Measurements from ENCODE around the gene COQ2.
"Not testable (repeated sequence)": the region's sequence is repeated elsewhere in the genome, so short reads cannot be mapped to it uniquely, and the experiment has no call there.

COQ2 gene

DNA sequence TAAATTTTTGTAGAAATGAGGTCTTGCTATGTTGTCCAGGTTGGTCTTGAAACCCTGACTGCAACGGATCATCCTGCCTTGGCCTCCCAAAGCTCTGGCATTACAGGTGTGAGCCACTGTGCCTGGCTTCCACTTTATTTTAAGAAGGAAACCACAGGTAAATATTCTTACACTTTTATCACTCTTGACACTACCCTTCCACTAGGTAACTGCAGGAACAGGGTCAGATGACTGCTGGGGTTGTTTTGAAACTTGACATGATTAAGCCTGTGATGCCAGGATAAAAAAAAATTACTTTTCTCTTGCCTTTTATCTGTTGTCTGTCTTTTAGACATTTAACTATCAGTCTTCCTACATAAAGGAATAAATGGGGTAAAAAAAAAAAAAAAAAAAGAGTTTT, 43.5 kb downstream of the COQ2 start:
- no peak for DNase-seq

- DNase-seq: no peak
Measured at GRCh38 chr4:83240379-83240875, 44.2 kb downstream of the COQ2 start.

- DNase-seq: no peak
Measured at GRCh38 chr4:83238393-83239248, 46.0 kb downstream of the COQ2 start.

- no peak for DNase-seq
Measured at GRCh38 chr4:83237591-83237990, 47.0 kb downstream of the COQ2 start.

DNA sequence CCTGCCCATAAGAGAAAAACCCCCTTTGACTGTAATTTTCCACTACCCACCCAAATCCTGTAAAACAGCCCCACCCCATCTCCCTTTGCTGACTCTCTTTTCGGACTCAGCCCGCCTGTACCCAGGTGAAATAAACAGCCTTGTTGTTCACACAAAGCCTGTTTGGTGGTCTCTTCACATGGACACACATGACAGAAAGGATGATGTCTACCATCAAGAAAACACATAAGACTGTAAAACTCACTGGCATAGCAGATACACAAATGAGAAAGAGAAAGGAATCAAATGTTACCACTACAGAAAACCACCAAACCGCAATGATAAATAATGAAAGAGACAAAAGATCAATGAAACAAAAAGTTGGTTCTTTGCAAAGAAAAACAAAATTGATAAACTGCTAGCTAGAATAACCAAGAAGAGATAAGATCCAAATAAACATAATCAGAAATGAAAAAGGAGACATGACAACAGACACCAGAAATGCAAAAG, 48.9 kb downstream of the COQ2 start:
- DNase-seq: not testable (repeated sequence)

DNA sequence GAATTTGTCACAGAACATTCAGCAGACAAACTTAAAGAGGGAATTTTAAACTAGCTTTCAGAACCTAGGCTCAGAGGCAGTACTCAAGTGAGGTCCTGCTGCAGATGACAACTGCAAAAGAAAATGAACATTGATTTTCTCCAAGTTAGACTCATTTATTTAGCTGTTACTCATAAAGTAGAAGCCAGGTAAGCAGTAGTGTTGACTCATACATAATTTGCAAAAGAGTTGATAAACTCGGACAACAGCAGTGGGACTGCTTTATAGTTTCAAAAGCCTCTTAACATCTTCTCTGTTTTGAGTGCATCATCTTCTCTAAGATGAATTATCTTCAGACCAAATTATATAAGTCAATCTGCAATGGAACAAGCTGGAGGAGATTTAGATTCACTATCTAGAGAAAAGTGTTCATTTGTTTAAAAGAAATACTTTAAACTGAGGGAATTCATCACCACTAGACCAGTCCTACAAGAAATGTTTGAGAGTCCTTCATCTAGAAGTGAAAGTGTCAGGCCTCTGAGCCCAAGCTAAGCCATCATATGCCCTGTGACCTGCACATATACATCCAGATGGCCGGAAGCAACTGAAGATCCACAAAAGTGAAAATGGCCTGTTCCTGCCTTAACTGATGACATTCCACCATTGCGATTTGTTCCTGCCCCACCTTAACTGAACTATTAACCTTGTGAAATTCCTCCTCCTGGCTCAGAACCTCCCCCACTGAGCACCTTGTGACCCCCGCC, 49.5 kb downstream of the COQ2 start:
- DNase-seq: no peak

DNA sequence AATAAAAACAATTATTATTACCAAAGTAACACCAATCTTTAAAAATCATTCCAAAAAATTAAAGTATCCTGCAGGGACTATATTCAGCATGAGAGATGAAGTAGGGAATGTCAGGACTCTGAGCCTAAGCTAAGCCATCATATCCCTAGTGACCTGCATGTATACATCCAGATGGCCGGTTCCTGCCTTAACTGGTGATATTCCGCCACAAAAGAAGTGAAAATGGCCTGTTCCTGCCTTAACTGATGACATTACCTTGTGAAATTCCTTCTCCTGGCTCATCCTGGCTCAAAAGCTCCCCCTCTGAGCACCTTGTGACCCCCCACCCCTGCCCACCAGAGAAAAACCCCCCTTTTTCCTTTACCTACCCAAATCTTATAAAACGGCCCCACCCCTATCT, 50.2 kb downstream of the COQ2 start:
- not testable (repeated sequence) for DNase-seq

- DNase-seq: no peak
Measured at GRCh38 chr4:83232082-83232481, 52.5 kb downstream of the COQ2 start.

- no peak for DNase-seq
Measured at GRCh38 chr4:83231620-83232076, 53.0 kb downstream of the COQ2 start.

GRCh38 chr4:83230928-83231327, 53.7 kb downstream of the COQ2 start:
- DNase-seq: no peak

DNA sequence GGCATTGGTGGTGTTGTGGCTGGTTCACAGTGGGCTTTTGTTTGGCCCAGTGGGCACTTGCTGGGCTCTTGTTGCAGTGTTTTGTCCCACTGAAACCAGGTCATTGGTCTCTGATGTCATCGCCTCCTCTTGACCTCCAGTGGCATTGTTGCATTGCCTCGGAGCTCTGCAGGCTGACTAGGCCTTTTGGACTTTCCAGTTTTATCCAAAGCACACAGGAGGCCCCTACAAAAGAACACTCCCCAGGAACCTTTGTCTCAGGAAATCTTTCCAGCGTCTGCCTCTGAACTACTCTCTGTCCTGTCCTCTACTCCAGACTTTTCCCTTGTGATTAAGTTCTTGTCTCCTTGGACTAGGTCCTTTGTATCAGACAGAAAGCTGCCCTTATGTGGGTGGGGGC, 54.8 kb downstream of the COQ2 start:
- DNase-seq: no peak

DNA sequence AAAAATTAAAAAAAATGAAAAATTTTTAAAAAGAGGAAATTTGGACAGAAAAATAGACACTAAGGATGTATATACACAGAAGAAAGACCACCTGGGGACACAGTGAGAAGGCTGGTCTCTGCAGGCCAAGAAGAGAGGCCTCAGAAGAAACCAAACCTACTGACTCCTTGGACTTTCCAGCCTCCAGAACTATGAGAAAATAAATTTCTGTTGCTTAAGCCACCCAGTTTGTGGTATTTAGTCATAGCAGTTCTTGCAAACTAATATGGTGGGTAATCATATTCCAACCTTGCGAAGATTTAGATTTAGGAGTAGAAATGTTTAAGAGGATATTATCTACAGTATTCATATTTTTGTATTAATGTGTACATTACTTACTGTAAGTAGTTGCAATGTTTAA, 56.4 kb downstream of the COQ2 start:
- no peak for DNase-seq

- no peak for DNase-seq
Measured at GRCh38 chr4:83224502-83225197, 59.9 kb downstream of the COQ2 start.

DNA sequence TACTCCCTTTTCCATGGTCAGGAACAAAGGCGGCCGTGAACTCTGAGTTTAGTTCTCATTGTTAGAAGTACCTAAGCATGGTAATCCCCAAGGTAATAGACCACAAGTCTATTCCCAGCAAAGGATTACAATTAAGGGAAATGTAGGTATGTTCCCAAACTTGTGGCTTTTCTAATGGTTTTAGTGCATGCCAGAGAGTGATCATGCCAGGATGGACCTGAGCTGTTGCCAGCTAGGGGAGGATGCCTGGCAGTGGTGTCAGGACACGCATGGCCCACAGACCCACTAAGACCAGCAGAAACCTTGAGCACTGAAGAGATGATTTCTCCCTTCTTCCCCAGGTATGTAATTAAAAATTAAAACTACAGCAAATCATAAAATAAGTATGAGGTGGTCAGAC, 60.8 kb downstream of the COQ2 start:
- no peak for DNase-seq

DNA sequence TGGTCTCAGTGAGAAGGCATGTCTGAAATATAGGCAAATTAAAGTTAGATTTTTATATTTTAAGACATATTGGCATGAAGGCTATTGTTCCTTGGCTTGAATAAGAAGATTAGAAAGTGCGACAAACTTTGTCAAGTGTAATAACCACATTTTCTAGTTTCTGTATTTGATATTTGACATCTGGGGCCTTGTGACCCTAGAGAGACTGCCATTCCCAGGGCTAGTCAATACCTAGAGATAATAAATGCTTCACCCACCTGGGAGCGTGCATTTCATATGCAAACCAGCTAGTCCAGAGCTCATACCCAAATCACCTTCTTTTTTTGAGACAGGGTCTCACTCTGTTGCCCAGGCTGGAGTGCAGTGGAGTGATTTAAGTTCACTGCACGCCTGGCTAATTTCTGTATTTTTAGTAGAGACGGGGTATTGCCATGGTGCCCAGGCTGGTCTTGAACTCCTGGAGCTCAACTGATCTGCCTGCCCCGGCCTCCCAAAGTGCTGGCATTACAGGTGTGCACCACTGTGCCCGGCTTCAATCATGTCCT, 62.6 kb downstream of the COQ2 start:
- no peak for DNase-seq

DNA sequence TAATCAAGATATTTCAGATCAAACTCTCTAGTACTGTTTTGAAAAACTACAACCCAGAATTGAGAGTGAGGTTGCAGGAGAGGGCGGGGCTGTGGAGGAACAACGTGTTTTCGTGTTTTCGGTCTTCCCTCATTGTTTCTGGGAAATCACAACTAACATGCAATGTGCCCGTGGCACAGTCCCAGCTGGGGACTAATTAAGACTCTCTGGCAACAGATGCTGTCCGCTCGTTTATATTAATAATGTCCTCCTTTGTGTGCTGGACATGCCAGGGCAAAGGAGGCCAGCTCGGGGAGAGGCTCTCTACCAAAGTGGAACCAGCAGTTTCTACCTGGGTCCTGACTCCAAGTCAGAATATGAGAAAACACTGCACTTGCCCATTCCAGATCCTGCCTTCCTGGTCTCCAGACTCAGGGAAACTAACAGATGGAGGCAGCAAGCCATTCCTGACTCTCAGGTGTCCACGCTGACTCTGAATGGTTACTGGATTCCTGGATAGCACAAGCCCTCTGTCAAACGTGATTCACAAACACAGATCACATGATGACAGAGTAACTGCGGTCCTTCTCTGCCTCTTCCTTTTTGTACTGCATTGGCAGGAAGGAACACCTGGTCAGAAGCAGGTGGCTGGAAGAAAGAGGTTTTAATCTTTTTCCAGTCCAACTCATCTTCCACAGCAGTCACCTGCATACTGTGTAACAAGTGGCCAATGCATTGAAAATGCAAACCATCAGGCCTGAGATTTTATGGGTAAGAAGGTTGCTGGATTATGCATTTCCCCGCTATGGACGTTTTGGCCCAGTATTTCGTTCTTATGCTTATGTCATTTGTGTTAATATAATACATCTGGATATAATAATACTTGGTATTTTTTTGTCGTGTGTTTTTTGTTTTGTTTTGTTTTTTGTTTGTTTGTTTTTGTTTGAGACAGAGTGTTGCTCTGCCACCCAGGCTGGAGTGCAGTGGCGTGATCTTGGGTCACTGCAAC, 65.0 kb downstream of the COQ2 start:
- DNase-seq: peak; percentile 53

DNA sequence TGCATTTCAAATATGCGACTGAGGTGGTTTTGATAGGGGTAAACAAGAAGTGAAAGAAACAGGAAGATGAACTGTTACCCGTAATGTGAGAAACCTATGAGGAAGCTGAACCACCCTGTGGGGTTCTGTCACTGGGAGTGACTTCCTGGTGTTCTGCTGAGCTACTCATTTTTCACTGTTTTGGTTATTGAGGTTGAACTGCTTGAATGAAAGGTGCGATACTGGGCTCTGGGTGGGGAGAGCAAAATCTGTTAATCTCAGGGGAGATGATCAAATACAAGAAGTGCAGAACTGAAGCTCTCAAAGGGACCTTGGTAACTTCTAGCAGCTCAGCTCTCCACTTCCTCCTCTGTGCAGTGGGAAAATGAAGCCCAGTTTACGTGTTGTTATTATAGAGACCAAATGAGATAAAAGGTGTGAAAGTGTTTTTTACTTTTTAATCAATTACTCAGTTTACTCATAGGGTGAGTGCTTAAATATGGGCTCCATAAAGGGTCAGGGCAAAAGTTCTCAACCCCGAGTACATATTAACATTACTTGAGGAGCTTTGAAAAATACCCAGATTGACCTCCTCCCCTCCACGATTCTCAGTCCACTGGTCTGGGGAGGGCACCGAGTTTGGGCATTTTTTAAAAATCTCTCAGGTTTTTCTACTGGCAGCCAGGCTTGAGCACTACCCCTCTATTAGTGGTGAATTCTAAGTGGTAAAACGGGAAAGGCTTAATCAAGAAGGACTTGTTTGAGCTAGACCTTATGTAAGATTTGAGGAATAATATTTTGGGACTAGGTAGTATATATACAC, 66.7 kb downstream of the COQ2 start:
- DNase-seq: peak; percentile 72

- no peak for DNase-seq
Measured at GRCh38 chr4:83216959-83217683, 67.5 kb downstream of the COQ2 start.

DNA sequence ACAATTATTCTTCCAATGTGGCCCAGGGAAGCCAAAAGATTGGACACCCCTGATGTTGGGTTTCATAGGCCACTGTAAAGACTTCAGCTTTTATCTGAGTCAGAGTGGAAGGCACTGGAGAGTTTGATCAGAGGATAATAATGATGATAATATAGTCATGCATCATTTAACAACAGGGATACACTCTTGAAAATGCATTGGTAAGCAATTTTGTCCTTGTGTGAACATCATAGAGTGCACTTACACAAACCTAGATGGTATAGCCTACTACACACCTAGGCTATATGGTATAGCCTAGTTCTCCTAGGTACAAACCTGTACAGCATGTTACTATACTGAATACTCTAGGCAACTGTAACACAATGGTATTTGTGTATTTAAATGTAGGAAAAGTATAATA, 70.5 kb downstream of the COQ2 start:
- no peak for DNase-seq
